GM19023 (cell line): ENCODE measurements around the gene CSPG5.

ENCODE experiments used
- ATAC-seq: cut with Tn5 transposase; IDR thresholded peaks from one replicate; pipeline ENCODE4 v1.9.1; 2021; ENCODE audit warnings: mild to moderate bottlenecking, moderate library complexity; ENCODE audit not compliant: unreplicated experiment

Gene CSPG5

GRCh38 chr3:47588053-47588452, 9.4 kb upstream of the CSPG5 start:
- ATAC-seq: no peak

GRCh38 chr3:47586746-47587145, 8.1 kb upstream of the CSPG5 start:
- no peak for ATAC-seq

- ATAC-seq: no peak
Observed at GRCh38 chr3:47583320-47584075, 4.8 kb upstream of the CSPG5 start.

GRCh38 chr3:47581835-47582234, 3.2 kb upstream of the CSPG5 start:
- ATAC-seq: no peak

- no peak for ATAC-seq
Observed at GRCh38 chr3:47581422-47581821, 2.8 kb upstream of the CSPG5 start.

- no peak for ATAC-seq
Observed at GRCh38 chr3:47580481-47580880, 1.8 kb upstream of the CSPG5 start.

- ATAC-seq: no peak
Observed at GRCh38 chr3:47579875-47580274, 1.2 kb upstream of the CSPG5 start.

GRCh38 chr3:47578119-47578632, 489 bp downstream of the CSPG5 start:
- ATAC-seq: no peak

GRCh38 chr3:47577583-47578118, 1.0 kb downstream of the CSPG5 start:
- ATAC-seq: no peak

GRCh38 chr3:47573190-47574172, 5.2 kb downstream of the CSPG5 start:
- ATAC-seq: no peak

GRCh38 chr3:47571391-47572175, 7.1 kb downstream of the CSPG5 start:
- no peak for ATAC-seq

GRCh38 chr3:47568901-47569300, 9.8 kb downstream of the CSPG5 start:
- ATAC-seq: no peak

- no peak for ATAC-seq
Observed at GRCh38 chr3:47567149-47567548, 11.5 kb downstream of the CSPG5 start.

GRCh38 chr3:47566667-47567066, 12.0 kb downstream of the CSPG5 start:
- ATAC-seq: no peak

GRCh38 chr3:47565734-47566550, 12.7 kb downstream of the CSPG5 start:
- no peak for ATAC-seq

GRCh38 chr3:47556351-47556750, 22.3 kb downstream of the CSPG5 start:
- no peak for ATAC-seq

GRCh38 chr3:47554335-47554734, 24.3 kb downstream of the CSPG5 start:
- no peak for ATAC-seq

- no peak for ATAC-seq
Observed at GRCh38 chr3:47553407-47553806, 25.3 kb downstream of the CSPG5 start.

- ATAC-seq: no peak
Observed at GRCh38 chr3:47542471-47543173, 36.0 kb downstream of the CSPG5 start.
